Activated T-cell treated with anti-CD3 and anti-CD28 coated beads, Interleukin-2, amount 50 U/mL, for 4 hours (primary cell): ENCODE results near the gene SDK2. TPM values are rescaled to one million over a fixed set of nuclear protein-coding genes. Genes with fewer than 3 reads are reported as not detected.
"Not testable (repeated sequence)": the region's sequence is repeated elsewhere in the genome, so short reads cannot be mapped to it uniquely, and the experiment has no call there.

ENCODE experiments used
- ATAC-seq, 2 donors: fragments of 200-7000 bp; cut with Tn5 transposase; one replicate each; pipeline ENCODE4 v1.10.0; 2021
- DNase-seq: peaks from one replicate; pipeline ENCODE4 v3.0.0-alpha.2; 2020
- H3K27me3 Mint-ChIP-seq: one replicate; pipeline ENCODE4 v1.8.0; 2021; ENCODE audit warnings: low read depth, mixed read lengths
- H3K36me3 Mint-ChIP-seq: one replicate; pipeline ENCODE4 v1.8.0; 2022; ENCODE audit warnings: mixed read lengths; ENCODE audit not compliant: insufficient read depth
- H3K4me1 Mint-ChIP-seq: one replicate; pipeline ENCODE4 v1.8.0; 2021; ENCODE audit warnings: low read depth, mixed read lengths
- H3K4me3 Mint-ChIP-seq: one replicate; pipeline ENCODE4 v1.8.0; 2021; ENCODE audit warnings: mild to moderate bottlenecking, moderate library complexity, mixed read lengths
- H3K9me3 Mint-ChIP-seq: one replicate; pipeline ENCODE4 v1.8.0; 2021; ENCODE audit warnings: mixed read lengths
- total RNA-seq, 3 donors: library from RNA; stranded (reverse); gene quantifications; one replicate each; pipeline ENCODE4 v1.2.1, GENCODE V29; 2021

Gene SDK2
- total RNA-seq, 3 donors from 2014 or later, result 0.08 to 0.20 (median 0.08) TPM

DNA sequence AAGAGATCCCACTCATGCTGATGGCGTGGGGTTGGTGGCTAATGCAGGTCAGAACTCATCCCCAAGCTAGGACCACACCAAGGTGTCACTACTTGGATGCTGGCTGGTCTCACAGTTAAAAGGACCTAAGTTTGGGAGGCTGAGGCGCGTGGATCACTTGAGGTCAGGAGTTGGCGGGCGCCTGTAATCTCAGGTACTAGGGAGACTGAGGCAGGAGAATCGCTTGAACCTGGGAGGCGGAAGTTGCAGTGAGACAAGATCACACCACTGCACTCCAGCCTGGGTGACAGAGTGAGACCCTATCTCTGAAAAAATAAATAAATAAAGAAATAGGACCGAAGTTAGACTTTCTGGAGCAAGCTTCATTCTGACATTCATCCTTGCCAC is 325.8 kb downstream of the SDK2 start:
- H3K27me3 Mint-ChIP-seq, result no peaks in the 10 kb centered on the region
- H3K4me1 Mint-ChIP-seq, result peaks cover 1% of the 10 kb centered on the region
- no peaks in the 10 kb centered on the region for H3K9me3 Mint-ChIP-seq
- H3K36me3 Mint-ChIP-seq, result no peaks in the 10 kb centered on the region
- DNase-seq (no peak), ATAC-seq (no peak)
- no peak overlapping the region for H3K4me3 Mint-ChIP-seq

GRCh38 chr17:73317513-73318426 is 326.5 kb downstream of the SDK2 start:
- H3K27me3 Mint-ChIP-seq, result no peaks in the 10 kb centered on the region
- no peak for DNase-seq
- H3K4me1 Mint-ChIP-seq, result peaks cover 3% of the 10 kb centered on the region
- ATAC-seq, result no peak
- no peaks in the 10 kb centered on the region for H3K9me3 Mint-ChIP-seq
- no peaks in the 10 kb centered on the region for H3K36me3 Mint-ChIP-seq
- no peak overlapping the region for H3K4me3 Mint-ChIP-seq

- Mint-ChIP-seq H3K9me3 (no peaks in the 10 kb centered on the region), H3K36me3 (no peaks in the 10 kb centered on the region), H3K4me1 (peaks cover 3% of the 10 kb centered on the region), H3K4me3 (no peak overlapping the region), H3K27me3 (no peaks in the 10 kb centered on the region)
- ATAC-seq, result no peak
- DNase-seq, result no peak
Measured at GRCh38 chr17:73316919-73317505, 327.2 kb downstream of the SDK2 start.

DNA sequence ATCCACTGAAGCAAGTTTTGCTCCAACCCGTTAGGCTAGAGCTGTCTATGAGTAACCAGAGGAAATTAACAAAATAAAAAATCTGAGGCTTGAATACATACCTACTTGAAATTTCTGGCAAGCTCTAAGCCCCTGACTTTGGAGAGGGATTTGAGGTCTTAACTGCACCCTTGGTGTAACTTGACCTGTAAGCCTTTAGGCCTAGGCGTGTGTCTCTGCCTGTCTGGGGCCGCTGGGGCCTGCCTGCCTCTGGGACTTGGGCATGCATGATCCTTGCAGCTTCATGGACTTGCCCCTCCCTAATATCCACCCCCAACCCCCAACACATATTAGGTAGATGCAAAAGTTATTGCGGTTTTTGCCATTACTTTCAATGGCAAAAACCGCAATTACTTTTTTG is 328.8 kb downstream of the SDK2 start:
- Mint-ChIP-seq H3K4me3 (no peak overlapping the region), H3K9me3 (no peaks in the 10 kb centered on the region), H3K36me3 (no peaks in the 10 kb centered on the region), H3K27me3 (no peaks in the 10 kb centered on the region), H3K4me1 (peaks cover 6% of the 10 kb centered on the region)
- ATAC-seq (no peak), DNase-seq (no peak)

GRCh38 chr17:73313526-73314127 is 330.6 kb downstream of the SDK2 start:
- Mint-ChIP-seq H3K27me3 (no peaks in the 10 kb centered on the region), H3K4me3 (peak overlapping the region; percentile 60)
- no peak for ATAC-seq

GRCh38 chr17:73312887-73313286 is 331.4 kb downstream of the SDK2 start:
- Mint-ChIP-seq H3K4me3 (peak overlapping the region; percentile 83), H3K4me1 (peaks cover 15% of the 10 kb centered on the region)
- not testable (repeated sequence) for DNase-seq, ATAC-seq, H3K9me3 Mint-ChIP-seq, H3K36me3 Mint-ChIP-seq, H3K27me3 Mint-ChIP-seq

More at GRCh38 chr17:73313526-73314127, 330.6 kb downstream of the SDK2 start:
- H3K4me1 Mint-ChIP-seq, result peaks cover 15% of the 10 kb centered on the region
- no peaks in the 10 kb centered on the region for H3K36me3 Mint-ChIP-seq
- H3K9me3 Mint-ChIP-seq, result no peaks in the 10 kb centered on the region
- DNase-seq, result no peak

DNA sequence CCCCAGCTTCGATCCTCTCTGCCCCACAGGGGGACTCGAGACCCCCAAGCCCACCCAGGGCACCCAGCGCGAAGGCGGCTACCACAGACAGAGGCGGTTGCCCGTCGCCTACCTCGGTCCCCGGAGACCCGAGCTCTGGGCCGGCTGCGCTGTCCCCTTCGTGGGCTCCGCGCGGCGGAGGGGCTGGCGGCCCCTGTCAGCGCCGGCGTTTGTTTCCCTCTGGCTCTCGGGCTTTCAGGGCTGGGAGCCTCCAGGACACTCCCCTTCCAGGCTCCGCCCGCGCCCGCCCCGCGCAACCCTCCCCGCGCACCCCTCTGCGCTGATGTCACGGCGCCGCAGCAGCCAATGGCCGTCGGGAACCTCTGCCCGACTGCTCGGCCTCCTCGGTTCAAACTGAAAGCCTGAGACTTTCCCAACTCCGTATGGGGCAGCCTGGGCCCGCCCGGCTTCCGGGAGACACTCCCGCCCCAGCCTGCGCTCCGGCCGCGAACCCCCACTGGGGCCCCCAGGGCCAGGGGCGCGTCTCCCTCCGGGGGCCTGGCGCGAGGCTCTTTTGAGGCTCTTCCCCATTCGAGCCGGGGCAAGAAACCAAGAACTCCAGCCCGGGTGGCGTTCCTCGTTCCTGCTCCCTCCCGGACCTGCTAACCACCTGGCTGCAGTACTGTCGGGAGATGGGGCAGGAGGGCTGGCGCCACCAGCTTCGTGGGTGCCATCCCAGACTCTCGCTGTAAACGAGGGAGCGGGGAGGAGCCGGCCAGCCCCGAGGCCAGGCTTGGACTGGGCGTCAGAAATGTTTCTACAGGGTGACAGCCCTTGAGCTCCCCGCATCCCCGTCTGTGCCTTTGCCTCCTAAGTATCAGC is 332.2 kb downstream of the SDK2 start, which contains the start of gene CDC42EP4:
Gene CDC42EP4 (minus strand): TSS at position 221 of the 861 bp plus-strand sequence. CDS start 25,501 bp downstream, outside the sequence.
- H3K4me1 Mint-ChIP-seq, result peaks cover 15% of the 10 kb centered on the region
- H3K9me3 Mint-ChIP-seq, result no peaks in the 10 kb centered on the region
- H3K27me3 Mint-ChIP-seq, result no peaks in the 10 kb centered on the region
- no peaks in the 10 kb centered on the region for H3K36me3 Mint-ChIP-seq
- peak; percentile 92 to 95 for ATAC-seq
- H3K4me3 Mint-ChIP-seq, result peak within 1 kb of the TSS; percentile 83
- peak; percentile 81 for DNase-seq

DNA sequence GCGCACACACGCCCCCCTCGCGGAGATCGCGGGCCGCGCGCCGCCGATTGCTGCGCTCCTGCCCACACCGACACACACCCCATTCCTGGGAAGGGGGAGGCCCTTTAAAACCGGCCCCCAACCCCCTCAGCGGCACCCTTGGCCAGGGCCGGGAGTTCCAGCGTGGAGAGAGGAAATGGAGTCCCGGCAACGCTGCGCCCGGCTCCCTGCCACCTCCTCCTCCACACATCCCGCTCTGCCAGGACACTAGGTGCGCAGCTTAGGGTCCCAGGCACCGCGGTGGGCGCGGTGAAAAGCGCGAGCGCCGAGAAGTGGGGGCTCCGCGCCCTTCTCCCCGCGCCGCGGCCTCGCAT is 332.8 kb downstream of the SDK2 start:
- Mint-ChIP-seq H3K4me1 (peaks cover 15% of the 10 kb centered on the region), H3K4me3 (peak overlapping the region; percentile 83), H3K36me3 (no peaks in the 10 kb centered on the region), H3K27me3 (no peaks in the 10 kb centered on the region), H3K9me3 (no peaks in the 10 kb centered on the region)
- no peak for DNase-seq
- peak; percentile 12 to 19 for ATAC-seq

GRCh38 chr17:73309727-73310596 is 334.3 kb downstream of the SDK2 start:
- ATAC-seq (no peak), DNase-seq (no peak)
- peaks cover 18% of the 10 kb centered on the region for H3K4me1 Mint-ChIP-seq
- peak overlapping the region; percentile 80 for H3K4me3 Mint-ChIP-seq
- H3K27me3 Mint-ChIP-seq, result peaks cover 3% of the 10 kb centered on the region
- no peaks in the 10 kb centered on the region for H3K36me3 Mint-ChIP-seq
- no peaks in the 10 kb centered on the region for H3K9me3 Mint-ChIP-seq

DNA sequence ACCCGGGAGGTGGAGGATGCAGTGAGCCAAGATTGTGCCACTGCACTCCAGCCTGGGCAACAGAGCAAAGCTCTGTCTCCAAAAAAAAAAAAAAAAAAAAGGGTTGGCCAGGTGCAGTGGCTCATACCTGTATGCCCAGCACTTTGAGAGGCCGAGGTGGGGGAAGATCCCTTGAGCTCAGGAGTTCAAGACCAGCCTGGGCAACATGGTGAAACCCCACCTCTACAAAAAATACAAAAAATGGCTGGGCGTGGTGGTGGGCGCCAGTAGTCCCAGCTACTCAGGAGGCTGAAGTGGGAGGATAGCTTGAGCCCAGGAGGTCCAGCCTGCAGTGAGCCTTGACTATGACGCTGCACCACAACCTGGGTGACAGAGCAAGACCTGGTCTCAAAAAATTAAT is 335.3 kb downstream of the SDK2 start:
- not testable (repeated sequence) for H3K27me3 Mint-ChIP-seq, DNase-seq, H3K9me3 Mint-ChIP-seq, H3K4me3 Mint-ChIP-seq, H3K36me3 Mint-ChIP-seq, ATAC-seq
- H3K4me1 Mint-ChIP-seq, result peaks cover 21% of the 10 kb centered on the region

DNA sequence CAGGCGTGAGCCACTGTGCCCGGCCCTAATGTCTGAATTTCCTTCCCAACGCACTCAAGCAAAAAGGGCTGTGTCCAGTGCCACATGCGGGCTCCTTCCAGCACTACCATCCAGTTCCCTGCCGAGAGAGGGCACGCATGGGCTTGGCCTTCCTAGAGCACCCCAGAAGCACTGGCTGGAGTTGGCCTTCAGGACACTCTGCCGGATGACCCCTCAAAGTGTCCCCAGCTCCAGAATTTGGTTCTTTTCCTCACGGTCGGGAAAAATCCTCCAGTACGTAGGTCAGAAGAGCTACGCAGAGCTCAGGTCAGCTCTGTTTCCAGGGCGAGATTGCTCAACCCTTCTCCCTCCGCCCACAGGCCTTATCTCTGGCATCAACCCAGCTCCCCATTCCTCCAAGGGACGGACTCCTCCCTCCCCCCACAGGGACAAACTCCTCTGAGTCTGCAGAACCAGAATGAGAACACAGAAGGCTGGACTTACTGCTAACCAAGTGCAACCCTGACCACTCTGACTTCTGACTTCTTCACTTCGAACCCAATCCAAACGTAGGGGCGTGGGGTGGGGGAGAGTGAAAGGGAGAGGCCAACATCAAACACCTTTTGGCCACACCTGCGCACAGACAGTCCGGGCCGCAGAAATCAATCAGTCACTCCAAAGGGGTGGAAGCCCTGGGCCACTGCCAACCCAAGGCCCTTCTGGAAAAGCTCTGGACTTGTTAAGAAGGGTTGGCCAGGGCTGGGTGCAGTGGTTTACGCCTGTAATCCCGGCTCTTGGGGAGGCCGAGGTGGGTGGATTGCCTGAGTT is 336.0 kb downstream of the SDK2 start:
- no peak overlapping the region for H3K4me3 Mint-ChIP-seq
- H3K4me1 Mint-ChIP-seq, result peaks cover 17% of the 10 kb centered on the region
- DNase-seq, result no peak
- peaks cover 11% of the 10 kb centered on the region for H3K27me3 Mint-ChIP-seq
- ATAC-seq, result no peak
- no peaks in the 10 kb centered on the region for H3K9me3 Mint-ChIP-seq
- H3K36me3 Mint-ChIP-seq, result no peaks in the 10 kb centered on the region

DNA sequence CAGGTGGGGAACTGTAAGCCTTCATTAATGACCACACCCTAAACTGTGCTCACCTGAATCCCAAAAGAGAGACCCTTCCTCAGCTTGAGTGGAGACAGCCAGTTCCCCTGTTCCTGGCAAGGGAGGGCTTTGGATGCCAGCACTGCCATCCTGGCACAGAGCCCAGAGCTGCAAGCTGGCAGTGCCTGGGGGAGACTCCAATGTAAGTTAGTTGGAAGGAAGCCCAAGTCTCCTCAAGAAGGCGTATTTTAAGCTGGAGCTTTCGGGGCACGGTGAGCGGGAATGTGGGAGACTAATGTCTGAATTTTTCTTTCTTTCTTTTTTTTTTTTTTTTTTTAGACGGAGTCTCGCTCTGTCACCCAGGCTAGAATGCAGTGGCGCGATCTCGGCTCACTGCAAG is 337.1 kb downstream of the SDK2 start:
- H3K4me1 Mint-ChIP-seq, result peaks cover 17% of the 10 kb centered on the region
- no peaks in the 10 kb centered on the region for H3K36me3 Mint-ChIP-seq
- H3K27me3 Mint-ChIP-seq, result peaks cover 11% of the 10 kb centered on the region
- DNase-seq (no peak), ATAC-seq (no peak)
- no peak overlapping the region for H3K4me3 Mint-ChIP-seq
- no peaks in the 10 kb centered on the region for H3K9me3 Mint-ChIP-seq
